Measurements from ENCODE around the gene LHX6. TPM values are rescaled to one million over a fixed set of nuclear protein-coding genes. Genes with fewer than 3 reads are reported as not detected.

LHX6 gene
- total and polyA plus RNA-seq, 9 of the 15 experiments (the other 6 are each of a cell fraction or from before 2014, with no cell fraction given) = 2.8 to 16.3 (median 7.9) TPM

GRCh38 chr9:122176916-122177315 lies 51.8 kb downstream of the LHX6 start:
- Histone ChIP-seq H3K4me3 (no peak overlapping the region), H3K79me2 (ENCODE audit: control insufficient read depth, insufficient read depth, low read length) (no peaks in the 10 kb centered on the region), H4K20me1 (replicated peaks; ENCODE audit: control insufficient read depth, insufficient read depth, low read length) (no peaks in the 10 kb centered on the region), H3K4me1 (replicated peaks in 1 of 2; ENCODE audit: control insufficient read depth in 2 of 2, insufficient read depth in 2 of 2, low read length in 2 of 2) (peaks cover 7 to 27% of the 10 kb centered on the region in 2 experiments; a peak in 3 of 5 replicates), H3K36me3 (ENCODE audit: control insufficient read depth, insufficient read depth, low read length) (no peaks in the 10 kb centered on the region), H2AFZ (ENCODE audit: low read depth, low read length) (no peak overlapping the region), H3K4me2 (ENCODE audit: insufficient read depth, low read length) (no peak overlapping the region), H3K27ac (ENCODE audit: extremely low read depth, low read depth, low read length) (no peak overlapping the region), H3K9me1 (ENCODE audit: control insufficient read depth, insufficient read depth, low read length) (no peaks in the 10 kb centered on the region), H3K27me3 (ENCODE audit: control insufficient read depth in 2 of 2, insufficient read depth in 2 of 2, low read length in 2 of 2) (no peaks in the 10 kb centered on the region), H3K9me3 (replicated peaks; ENCODE audit: control insufficient read depth, insufficient read depth, low read depth, low read length) (no peaks in the 10 kb centered on the region), H3K9ac (ENCODE audit: insufficient read depth in 1 of 2, low read depth in 2 of 2, low read length in 2 of 2) (no peak overlapping the region)
- in situ Hi-C loops (cut with MboI) (no loop called here), intact Hi-C loops (cut with micrococcal nuclease) (no loop called here)
- 47% methylated on average over 2 of the region's 2 CpGs for WGBS (ENCODE audit: insufficient coverage, low coverage, missing lambda C conversion rate)
- no TSS peak for BruUV-seq (replicated peaks)
- ATAC-seq = no peak
- CTCF ChIA-PET (ENCODE audit: low intra/inter-chr PET ratio) = no interaction called here
- no peak for DNase-seq (ENCODE audit: extremely low read depth in 1 of 4, low spot score in 3 of 4)
- no peak for FAIRE-seq
- POLR2A ChIA-PET = interaction anchor here (0.7 to 1.5 kb wide), 2 partner anchors 11 to 96 kb away, joined by 3 to 4 read pairs; no protein-coding TSS in a partner anchor
- TF ChIP-seq CHD7 (IDR thresholded peaks at IDR 0.05; ENCODE audit: low read depth, low read length) = no peak
- TF ChIP-seq SRSF7 (optimal IDR thresholded peaks at IDR 0.05; ENCODE audit: low read depth, low read length) = no peak
- no peak for TF ChIP-seq RBM15 (IDR thresholded peaks at IDR 0.05; ENCODE audit: insufficient read depth, low read length)
- TF ChIP-seq ZNF347 (CRISPR knock-in tag; IDR thresholded peaks at IDR 0.05; ENCODE audit: low read depth) = no peak
- TF ChIP-seq POLR2AphosphoS5 (IDR thresholded peaks at IDR 0.05; ENCODE audit: control insufficient read depth, insufficient read depth, low read depth, low read length) = no peak
- no peak for TF ChIP-seq ETS1 (conservative IDR thresholded peaks at IDR 0.05; ENCODE audit: control insufficient read depth, low read depth, low read length)
- no peak for TF ChIP-seq BCL6 (CRISPR knock-in tag; IDR thresholded peaks at IDR 0.05)

All from K562 (cell line).